GM12873 (cell line): ENCODE data around the gene ZNF20.

Experiments
- TF ChIP-seq, protein P1 (sequence below): IDR thresholded peaks from 2 replicates; pipeline ENCODE4 v1.5.1; 2012; ENCODE audit warnings: low read depth, mild to moderate bottlenecking, moderate library complexity, low read length, control low read depth; ENCODE audit not compliant: insufficient read depth; ENCODE audit errors: missing control alignments

ZNF20 gene

DNA sequence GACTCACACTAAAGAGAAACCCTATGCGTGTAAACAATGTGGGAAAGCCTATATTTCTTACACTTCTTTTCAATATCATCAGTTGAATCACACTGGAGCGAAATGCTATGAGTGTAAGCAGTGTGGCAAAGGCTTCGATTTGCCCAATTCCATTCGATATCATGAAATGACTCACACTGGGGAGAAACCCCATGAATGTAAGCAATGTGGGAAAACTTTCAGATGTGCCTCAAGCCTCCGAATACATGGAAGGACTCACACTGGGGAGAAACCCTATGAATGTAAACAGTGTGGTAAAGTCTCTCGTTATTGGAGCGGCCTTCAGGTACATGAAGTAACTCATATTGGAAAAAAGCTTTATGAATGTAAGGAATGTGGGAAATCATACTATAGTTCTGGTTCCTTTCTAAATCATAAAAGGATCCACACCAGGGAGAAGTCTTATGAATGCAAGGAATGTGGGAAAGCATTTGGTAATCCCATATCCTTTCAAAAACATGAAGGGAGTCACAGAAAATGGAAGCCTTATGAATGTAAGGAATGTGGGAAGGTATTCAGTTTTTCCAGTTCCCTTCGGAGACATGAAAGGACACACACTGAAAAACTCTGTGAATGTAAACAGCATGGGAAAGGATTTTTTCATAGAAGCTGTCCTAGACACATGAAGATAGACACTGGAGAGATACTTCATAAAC lies 28.1 kb downstream of the ZNF20 start:
- TF ChIP-seq, protein P1, sequence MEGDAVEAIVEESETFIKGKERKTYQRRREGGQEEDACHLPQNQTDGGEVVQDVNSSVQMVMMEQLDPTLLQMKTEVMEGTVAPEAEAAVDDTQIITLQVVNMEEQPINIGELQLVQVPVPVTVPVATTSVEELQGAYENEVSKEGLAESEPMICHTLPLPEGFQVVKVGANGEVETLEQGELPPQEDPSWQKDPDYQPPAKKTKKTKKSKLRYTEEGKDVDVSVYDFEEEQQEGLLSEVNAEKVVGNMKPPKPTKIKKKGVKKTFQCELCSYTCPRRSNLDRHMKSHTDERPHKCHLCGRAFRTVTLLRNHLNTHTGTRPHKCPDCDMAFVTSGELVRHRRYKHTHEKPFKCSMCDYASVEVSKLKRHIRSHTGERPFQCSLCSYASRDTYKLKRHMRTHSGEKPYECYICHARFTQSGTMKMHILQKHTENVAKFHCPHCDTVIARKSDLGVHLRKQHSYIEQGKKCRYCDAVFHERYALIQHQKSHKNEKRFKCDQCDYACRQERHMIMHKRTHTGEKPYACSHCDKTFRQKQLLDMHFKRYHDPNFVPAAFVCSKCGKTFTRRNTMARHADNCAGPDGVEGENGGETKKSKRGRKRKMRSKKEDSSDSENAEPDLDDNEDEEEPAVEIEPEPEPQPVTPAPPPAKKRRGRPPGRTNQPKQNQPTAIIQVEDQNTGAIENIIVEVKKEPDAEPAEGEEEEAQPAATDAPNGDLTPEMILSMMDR, result no peak

DNA sequence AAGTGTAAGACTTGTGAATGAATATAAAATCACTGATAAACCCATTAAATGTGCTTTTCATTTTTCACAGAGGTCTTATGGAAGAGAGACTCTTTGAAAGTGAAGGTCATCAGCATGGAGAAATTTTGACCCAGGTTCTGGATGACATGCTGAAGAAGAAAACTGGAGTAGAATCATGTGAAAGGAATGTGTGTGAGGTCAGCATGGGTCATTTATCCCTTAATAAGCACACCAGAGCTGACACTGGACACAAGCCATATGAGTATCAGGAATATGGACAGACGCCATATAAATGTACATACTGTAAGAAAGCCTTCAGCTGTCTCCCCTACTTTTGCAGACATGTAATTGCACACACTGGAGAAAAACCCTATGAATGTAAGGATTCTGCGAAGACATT lies 29.0 kb downstream of the ZNF20 start:
- TF ChIP-seq, protein P1, result no peak

DNA sequence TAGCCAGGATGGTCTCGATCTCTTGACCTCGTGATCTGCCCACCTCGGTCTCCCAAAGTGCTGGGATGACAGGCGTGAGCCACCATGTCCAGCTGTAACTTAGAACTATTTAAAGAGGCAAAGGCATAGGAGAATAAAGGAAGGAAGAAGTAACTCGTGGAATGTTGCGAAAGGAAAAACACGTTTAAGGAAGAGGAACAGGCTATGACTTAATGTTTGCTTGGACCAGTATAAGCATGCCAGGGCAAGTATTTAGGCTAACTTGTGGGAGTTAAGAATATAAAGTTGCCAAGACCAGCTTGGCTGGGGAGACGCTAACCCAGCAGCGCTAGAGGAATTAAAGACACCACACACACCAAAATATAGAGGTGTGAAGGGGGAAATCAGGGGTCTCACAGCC lies 42.1 kb downstream of the ZNF20 start:
- TF ChIP-seq, protein P1, result no peak

DNA sequence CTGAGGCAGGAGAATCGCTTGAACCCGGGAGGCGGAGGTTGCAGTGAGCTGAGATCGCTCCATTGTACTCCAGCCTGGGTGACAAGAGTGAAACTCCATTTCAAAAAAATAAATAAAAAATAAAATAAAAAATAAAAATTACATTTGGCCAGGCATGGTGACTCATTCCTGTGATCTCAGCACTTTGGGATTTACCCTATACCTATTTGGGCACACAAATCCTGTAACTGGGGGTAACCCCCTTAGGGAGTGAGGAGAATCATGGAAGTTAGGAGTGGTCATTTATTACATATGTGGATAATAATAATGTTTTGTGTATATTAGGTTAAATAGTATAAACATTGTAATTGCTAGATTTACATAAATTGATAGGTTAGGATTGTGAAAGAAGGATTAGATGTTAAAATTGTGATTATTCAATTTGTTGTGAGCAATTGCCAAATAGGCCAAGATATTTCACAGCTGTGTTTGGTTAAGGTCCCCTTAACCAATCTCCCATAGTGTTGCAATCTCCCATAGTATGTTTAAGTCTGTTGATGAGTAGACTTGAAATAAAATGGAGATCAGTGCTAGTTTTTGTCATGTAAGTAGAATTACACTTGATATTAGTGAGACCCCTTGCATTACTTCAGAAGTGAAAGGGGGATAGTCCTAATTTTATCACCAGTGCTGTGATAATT lies 44.9 kb downstream of the ZNF20 start:
- TF ChIP-seq, protein P1, result no peak

DNA sequence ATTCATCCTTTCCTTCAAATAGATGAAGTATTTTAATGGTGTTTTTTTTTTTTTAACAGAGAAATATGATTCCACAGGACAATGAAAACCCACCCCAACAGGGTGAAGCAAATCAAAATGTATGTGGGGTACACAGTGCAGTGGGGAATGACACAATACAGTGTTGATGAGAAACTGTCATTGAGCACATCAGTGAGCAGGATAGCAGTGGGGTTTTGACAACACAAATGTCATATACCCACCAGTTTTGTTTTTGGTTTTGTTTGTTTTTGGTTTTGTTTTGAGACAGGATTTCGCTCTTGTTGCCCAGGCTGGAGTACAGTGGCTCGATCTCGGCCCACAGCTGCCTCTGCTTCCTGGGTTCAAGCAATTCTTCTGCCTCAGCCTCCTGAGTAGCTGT lies 46.4 kb downstream of the ZNF20 start:
- TF ChIP-seq, protein P1, result no peak

DNA sequence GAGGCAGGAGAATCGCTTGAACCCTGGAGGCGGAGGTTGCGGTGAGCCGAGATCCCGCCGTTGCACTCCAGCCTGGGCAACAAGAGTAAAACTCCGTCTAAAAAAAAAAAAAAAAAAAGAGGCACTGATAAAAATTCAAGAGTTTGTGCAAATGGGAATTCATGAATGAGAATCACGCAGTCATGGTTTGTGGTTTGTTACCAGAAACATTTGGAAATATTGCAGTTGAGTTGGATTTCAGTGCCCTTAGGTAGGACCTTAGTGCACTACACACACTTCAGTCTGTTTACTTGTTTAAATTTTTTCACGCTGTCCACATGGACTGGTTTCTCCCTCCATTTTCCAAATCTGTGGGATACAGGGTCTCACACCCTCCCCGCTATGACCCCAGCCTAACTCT lies 47.2 kb downstream of the ZNF20 start:
- TF ChIP-seq, protein P1, result no peak

DNA sequence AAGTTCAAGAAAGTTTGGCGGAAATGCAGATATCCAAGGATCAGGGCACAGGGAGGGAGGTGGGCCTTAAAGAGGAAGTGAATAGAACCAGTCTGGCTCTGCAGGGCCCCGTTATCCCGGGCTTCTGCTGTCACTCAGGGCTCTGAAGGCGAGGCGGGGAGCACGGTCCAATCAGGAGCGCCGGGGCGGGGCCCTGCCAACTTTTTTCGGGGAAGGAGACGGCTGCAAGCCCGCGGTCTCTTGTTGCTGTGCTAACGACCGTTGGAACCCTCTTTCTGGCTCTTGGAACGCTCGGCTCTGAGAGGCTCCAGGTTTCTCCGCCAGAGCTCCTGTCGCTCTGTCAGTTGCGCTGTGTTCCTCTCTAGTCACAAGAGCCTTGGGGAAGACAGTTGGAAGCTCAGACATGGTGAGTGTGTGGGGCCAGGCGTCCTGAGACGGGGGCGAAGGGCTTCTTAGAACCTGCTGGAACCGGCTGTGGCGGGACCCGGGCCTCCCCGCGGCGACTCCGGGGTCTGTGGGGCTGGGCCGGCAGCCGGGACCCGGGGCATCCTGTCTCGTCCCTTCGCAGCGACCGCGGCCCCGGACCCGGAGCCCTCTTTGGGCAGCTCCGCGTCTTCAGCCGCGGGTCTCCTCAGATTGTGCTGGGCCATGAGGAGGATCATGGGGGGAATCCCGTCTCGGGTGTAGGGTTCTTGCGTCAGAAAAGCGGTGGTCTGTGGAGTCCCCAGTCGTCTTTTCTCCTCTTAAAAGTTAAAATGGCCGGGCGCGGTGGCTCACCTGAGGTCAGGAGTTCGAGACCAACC lies 47.9 kb downstream of the ZNF20 start:
- TF ChIP-seq, protein P1, result no peak
